Inferior parietal cortex (tissue), 1 donor: ENCODE data around the gene TMEM184A.

Source experiments
- DNase-seq: peaks from one replicate; pipeline ENCODE4 v3.0.0-alpha.2; 2016; ENCODE audit errors: extremely low spot score

TMEM184A gene

GRCh38 chr7:1550846-1551155 is 5.2 kb downstream of the TMEM184A start:
- DNase-seq = no peak

GRCh38 chr7:1550005-1550845 is 5.8 kb downstream of the TMEM184A start:
- no peak for DNase-seq

GRCh38 chr7:1549357-1550004 is 6.5 kb downstream of the TMEM184A start:
- no peak for DNase-seq

- no peak for DNase-seq
Measured at GRCh38 chr7:1548944-1549343, 7.1 kb downstream of the TMEM184A start.

GRCh38 chr7:1548438-1548831 is 7.6 kb downstream of the TMEM184A start:
- no peak for DNase-seq

GRCh38 chr7:1547777-1548437 is 8.1 kb downstream of the TMEM184A start:
- DNase-seq = no peak

- no peak for DNase-seq
Measured at GRCh38 chr7:1546909-1547776, 8.9 kb downstream of the TMEM184A start.

- no peak for DNase-seq
Measured at GRCh38 chr7:1546274-1546908, 9.6 kb downstream of the TMEM184A start.

- DNase-seq = no peak
Measured at GRCh38 chr7:1545417-1546246, 10.4 kb downstream of the TMEM184A start.

GRCh38 chr7:1544896-1545416 is 11.0 kb downstream of the TMEM184A start:
- no peak for DNase-seq

GRCh38 chr7:1544178-1544895 is 11.7 kb downstream of the TMEM184A start:
- DNase-seq = no peak

- no peak for DNase-seq
Measured at GRCh38 chr7:1543826-1544177, 12.2 kb downstream of the TMEM184A start.

- DNase-seq = no peak
Measured at GRCh38 chr7:1542841-1543747, 12.9 kb downstream of the TMEM184A start.

GRCh38 chr7:1542329-1542728 is 13.7 kb downstream of the TMEM184A start:
- DNase-seq = no peak

- no peak for DNase-seq
Measured at GRCh38 chr7:1541431-1542162, 14.4 kb downstream of the TMEM184A start.

GRCh38 chr7:1540776-1541271 is 15.2 kb downstream of the TMEM184A start:
- no peak for DNase-seq

- DNase-seq = no peak
Measured at GRCh38 chr7:1539882-1540775, 15.9 kb downstream of the TMEM184A start.
